GM13977 (cell line): ENCODE data around the gene NKAIN2.

Experiments
- DNase-seq: peaks from one replicate; pipeline ENCODE4 v3.0.0; 2012; ENCODE audit warnings: low spot score
- CTCF ChIP-seq: IDR thresholded peaks from 2 replicates; pipeline ENCODE4 v1.5.1; 2012; ENCODE audit warnings: mild to moderate bottlenecking, control low read depth; ENCODE audit not compliant: insufficient read depth; ENCODE audit errors: extremely low read depth, missing control alignments
- in situ Hi-C: fragments of 300-500 bp; cut with MboI; formaldehyde crosslinking; loops from one replicate; pipeline ENCODE4 v1.12.0; 2022; ENCODE audit warnings: low sequenced_read_pairs, low pct_unique_long_range_greater_than_20kb, mixed read lengths, inconsistent platforms; ENCODE audit not compliant: unreplicated experiment

Gene NKAIN2

DNA sequence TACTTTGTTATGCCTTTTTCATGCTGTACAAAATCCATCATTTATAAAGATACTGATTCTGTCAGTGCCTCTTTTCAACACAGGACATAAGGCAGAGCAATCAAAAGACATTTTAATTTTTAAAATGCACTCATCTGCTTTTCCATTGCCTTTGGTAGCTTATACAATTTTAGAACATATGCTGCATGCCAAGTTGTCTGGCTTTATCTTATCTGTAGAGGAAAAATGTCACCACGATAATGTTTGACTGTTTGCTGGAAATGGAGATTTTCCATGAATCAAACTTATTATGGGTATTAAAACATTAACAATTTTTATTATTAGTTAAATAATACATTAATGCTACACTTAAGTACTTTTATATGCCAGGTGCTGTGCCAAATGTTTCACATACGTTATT lies 50.5 kb downstream of the NKAIN2 start:
- in situ Hi-C loops: no loop called here
- no peak for TF ChIP-seq CTCF
- no peak for DNase-seq

- DNase-seq: no peak
- no peak for TF ChIP-seq CTCF
- in situ Hi-C loops: no loop called here
These were observed 51.8 kb downstream of the NKAIN2 start for GRCh38 chr6:123855506-123855905.

GRCh38 chr6:123859291-123859690 lies 55.6 kb downstream of the NKAIN2 start:
- TF ChIP-seq CTCF: no peak
- DNase-seq: no peak
- in situ Hi-C loops: no loop called here

DNA sequence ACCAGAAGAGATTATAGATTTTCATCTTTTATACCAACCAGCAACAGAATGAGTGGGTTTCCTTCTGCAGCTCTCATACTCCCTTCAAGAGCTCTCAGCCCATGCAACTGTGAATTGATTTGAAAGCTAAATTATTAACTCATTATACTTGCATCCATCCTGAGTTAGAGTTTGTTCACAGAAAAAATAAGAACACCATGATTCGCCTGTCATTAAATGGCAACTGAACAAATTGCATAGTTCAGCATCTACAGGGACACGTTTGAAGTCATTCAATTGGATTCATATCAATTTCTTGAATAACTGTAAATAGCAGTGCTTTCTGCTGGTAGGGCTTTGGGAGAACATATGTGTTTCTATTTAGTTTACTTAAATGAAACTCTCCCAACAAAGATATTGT lies 65.7 kb downstream of the NKAIN2 start:
- in situ Hi-C loops: no loop called here
- no peak for DNase-seq
- TF ChIP-seq CTCF: no peak

GRCh38 chr6:123873974-123874373 lies 70.3 kb downstream of the NKAIN2 start:
- in situ Hi-C loops: no loop called here
- no peak for TF ChIP-seq CTCF
- no peak for DNase-seq

DNA sequence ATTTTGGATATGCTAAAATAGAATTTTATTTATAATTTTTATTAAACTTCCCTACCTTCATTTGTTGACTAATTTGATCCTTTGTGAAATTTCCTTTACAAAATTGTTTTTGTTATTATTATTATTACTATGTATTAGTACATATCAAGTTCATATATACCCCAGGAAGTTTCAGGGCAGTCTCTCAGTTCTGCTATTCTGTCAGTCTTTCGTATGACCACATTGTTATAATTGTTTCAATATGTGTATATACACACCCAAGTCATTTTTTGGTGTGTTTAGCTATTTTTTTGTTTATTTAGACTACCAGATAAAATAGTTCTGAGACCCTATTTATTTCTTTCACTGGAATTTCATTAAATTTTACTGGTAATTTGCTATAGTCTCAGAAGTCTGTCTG lies 72.1 kb downstream of the NKAIN2 start:
- DNase-seq: no peak
- TF ChIP-seq CTCF: no peak
- in situ Hi-C loops: no loop called here

DNA sequence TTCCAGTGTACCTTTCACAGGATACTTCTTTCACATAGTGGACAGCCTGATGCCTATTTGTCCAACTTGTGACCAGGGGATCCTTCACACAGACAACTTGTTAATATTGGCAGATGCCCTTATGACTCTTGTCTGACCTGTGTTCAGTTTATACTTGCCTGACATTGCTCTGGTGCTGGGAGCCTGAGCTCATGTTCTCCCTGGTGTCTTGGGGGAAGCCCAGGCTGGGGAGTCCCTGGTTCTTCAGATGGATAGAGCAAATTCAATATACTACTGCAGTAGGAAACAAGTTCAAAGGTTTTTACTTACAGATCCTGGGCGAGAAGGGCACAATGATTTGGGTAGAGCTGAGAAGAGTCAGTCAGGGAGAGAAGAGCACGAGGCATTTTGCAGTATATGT lies 76.1 kb downstream of the NKAIN2 start:
- no peak for TF ChIP-seq CTCF
- DNase-seq: no peak
- in situ Hi-C loops: no loop called here
